ENCODE results near the gene PTPN2.
"Not testable (repeated sequence)": the region's sequence is repeated elsewhere in the genome, so short reads cannot be mapped to it uniquely, and the experiment has no call there.

Gene PTPN2

DNA sequence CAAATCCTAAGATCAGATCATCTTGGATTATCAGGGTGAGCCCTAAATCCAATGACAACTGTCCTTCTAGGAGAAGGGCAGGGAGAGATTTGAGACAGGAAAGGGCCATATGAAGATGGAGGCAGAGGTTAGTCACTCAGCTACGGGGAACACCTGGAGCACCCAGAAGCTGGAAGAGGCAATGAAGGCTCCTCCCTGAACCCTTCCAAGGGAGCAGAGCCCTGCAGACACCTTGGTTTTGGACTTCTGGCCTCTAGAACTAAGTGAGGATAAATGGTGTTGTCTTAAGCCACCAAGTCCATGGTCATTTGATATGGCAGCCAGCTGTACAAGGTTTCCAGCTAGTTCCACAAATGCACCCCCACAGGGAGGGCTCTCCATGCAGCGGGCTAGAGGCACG is 6.9 kb upstream of the PTPN2 start:
- no peak for DNase-seq

DNA sequence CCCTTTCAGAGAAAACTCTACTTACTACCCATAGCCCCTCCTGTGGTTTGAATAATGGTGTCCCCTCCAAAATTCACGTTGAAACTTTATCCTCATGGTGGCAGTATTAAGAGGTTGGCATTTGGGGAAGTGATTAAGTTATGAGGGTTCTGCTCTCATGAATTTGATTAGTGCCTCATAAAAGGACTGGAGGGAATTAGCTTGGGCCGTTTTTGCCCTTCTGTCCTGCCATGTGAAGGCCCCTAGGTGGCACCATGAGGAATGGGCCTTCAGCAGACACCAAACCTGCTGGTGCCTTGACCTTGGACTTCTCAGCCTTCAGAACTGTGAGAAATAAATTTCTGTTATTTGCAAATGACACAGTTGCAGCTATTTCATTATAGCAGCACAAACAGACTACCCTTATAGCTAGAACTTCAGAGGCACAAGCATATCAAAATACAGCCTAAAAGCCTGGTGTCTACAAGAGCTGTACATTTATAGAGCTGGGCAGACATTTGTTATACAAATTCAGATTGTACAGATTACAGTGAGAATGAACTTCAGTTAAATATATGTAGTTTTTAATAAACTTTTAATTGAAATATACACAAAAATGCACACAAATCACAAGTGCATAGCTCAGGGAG is 2.6 kb upstream of the PTPN2 start:
- DNase-seq = peak in 1 of 3 experiments; percentile 12

DNA sequence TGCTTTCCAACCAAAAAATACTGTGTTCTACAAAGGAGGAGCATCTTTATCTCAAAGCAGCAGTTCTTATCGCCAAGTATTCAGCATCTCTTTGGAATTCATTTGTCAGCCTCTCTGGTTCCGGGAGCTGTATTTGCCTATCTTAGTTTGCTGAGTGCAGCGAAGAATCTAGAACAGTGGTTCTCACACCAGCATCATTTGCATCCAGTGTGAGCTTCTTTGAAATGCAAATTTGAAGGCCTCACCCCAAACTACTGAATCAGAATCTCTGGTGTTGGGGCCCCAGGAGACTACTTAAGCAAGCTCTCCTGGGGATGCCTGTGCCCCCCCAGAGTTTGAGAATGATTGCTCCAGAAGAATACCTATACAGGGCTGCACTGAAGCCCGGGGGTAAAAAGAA is 1.5 kb upstream of the PTPN2 start:
- DNase-seq = no peak

DNA sequence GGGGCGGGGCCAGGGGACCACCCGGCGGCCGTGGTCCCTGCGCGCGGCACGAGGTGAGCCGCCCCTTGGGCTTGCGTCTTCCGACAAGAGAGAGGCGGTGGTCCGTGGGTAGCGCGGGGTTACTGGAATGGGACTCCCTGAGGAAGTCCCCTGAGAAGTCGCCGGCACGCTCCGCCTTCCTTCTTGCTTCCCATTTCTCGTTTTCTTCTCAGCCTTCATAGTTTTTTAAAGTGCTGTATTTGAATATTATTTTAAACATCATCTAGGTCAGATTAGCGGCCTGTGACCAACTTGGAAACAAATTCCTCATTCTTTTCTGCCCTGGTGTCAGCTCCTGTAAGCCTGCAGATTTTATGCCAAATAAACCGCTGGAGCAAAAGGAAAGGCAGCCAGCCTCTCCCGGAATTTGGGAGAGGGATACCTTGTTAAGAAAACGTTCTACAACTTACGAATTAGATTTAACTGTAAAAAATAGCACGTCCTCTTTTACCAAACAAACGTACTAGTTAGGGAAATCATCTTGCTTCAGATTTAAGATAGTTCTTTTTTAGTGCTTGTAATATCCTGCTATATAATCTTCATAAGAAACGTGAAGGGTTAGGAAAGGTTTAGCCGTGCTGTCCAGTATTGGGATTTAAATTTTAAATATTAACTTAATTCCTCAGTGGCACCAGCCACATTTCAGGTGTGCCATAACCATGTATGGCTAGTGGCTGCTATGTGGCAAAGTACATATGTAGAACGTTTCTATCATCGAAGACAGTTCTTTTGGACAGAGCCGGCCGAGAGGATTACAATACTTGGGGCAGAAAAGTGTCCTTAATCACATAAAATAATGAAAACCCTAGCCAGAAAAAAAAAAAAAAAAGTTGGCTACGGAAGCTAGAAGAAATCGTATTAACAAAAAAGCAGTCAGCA is 628 bp upstream of the PTPN2 start:
- DNase-seq = no peak

DNA sequence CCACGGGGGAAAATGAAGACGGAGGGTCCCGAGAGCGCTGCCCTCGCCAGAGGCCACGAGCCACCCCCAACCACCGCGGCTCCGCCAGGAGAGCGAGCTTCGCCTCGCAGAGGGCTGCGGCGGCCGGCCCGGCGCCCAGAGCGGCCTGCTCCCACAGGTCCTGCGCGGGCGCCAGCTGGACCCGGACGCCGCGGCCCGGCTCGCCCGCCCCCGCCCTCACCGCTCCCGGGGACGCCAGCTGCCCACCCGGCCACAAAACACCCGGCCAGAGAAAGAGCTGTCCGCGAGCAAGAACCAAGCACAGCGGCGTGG is 709 bp downstream of the PTPN2 start:
- no peak for DNase-seq

DNA sequence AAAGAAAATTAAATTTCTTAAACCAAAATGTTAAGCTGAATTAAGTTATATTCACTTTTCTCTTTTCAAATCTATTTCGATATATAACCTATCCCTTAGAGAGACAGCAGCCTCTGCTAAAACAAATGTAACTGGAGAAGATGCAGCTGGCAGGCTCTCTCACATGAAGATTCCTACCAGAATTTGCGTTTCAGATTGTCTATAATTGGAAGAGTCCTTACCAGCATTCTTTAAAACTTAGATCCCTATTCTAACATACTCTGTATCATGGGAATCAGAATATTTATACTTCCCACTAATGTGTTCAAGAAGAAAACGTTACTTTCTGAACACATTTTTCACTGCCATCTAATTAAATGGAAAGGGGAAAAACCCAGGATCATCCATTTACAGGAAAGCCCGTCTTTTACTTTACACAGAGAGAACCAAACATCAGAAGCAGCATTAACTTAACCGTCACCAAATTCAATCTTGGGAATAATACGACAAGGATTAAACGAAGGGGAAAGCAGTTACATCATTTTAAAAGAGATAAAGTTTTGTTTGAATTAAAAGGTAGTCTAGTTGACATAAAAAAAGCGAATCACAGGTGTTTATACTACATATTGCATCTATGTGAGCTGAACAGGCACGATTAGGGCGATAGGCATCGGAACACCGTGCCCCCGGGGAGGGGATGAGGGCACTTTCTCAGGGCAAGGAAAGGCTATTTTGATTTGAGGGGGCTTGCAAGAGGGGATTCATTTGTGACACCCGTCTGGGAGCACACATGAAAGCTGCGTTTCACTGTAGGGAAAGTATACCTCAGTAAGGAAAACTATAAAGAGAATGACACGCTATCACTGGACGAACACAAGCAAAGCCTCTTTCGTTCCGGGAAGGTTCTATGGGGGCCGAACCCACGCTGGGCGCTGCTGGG is 1.3 kb downstream of the PTPN2 start:
- DNase-seq = peak in 2 of 3 experiments; percentile 48 to 69

DNA sequence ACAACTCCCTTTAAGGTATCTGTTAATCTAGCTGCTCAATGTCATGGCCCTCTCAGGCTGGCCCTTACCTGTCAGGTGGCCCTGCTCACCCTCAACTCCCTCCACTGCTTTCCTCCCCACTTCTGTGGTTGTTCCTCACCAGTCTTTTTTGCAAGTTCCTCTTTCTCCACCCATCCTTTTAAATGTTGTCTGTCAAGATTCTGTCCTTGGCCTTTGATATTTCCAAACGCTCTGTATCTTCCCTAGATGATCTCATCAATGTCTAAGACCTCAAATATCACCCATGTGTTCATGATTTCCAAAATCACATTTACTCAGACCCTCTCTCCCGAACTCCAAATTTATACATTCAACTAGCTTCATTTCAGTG is 3.5 kb downstream of the PTPN2 start:
- DNase-seq = no peak

DNA sequence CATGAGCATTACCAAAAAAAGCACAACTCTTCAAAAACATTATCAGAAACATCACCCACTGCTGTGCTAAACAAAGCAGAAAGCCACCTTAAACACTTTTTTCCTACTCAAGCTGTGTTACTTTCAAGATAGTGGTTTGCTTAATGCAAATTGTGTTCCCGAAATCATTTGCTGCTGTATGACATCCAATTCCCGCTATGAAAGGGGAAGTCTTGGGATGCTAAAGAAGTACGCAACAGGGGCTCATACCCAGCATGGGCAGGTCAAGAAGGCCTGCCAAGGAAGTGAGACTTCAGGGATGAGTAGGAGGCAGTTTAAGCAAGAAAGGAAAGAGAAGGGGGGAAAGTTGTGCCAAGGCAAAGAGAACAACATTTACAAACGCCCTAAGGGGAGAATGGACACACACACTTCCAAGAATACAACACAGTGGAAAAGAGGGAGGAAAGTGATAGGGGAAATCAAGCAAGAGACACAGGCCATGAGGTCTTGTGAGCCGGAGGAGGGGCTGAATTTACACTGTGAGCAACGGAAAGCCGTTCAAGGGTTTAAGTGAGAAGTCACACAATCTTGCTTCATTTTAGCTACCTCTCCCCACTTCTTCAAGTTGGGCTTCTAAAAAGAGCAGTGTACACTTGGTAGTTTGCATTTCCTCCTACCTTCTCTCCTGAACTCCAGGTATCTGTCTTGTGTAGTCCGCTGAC is 4.0 kb downstream of the PTPN2 start:
- no peak for DNase-seq

DNA sequence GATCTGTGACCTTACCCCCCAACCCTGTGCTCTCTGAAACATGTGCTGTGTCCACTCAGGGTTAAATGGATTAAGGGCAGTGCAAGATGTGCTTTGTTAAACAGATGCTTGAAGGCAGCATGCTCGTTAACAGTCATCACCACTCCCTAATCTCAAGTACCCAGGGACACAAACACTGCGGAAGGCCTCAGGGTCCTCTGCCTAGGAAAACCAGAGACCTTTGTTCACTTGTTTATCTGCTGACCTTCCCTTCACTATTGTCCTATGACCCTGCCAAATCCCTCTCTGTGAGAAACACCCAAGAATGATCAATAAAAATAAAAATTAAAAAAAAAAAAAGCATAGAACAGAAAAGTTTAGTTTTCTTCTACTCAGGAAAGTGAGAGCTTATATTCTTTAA is 9.0 kb downstream of the PTPN2 start:
- DNase-seq = not testable (repeated sequence)

DNA sequence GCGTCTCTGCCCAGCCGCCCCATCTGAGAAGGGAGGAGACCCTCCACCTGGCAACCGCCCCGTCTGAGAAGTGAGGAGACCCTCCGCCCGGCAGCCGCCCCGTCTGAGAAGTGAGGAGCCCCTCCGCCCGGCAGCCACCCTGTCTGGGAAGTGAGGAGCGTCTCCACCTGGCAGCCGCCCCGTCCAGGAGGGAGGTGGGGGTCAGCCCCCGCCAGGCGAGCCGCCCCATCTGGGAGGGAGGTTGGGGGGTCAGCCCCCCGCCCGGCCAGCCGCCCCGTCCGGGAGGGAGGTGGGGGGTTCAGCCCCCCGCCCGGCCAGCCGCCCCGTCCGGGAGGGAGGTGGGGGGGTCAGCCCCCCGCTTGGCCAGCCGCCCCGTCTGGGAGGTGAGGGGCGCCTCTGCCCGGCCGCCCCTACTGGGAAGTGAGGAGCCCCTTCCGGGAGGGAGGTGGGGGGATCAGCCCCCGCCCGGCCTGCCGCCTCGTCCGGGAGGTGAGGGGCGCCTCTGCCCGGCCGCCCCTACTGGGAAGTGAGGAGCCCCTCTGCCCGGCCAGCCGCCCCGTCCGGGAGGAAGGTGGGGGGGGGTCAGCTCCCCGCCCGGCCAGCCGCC is 10.0 kb downstream of the PTPN2 start:
- DNase-seq = not testable (repeated sequence)

DNA sequence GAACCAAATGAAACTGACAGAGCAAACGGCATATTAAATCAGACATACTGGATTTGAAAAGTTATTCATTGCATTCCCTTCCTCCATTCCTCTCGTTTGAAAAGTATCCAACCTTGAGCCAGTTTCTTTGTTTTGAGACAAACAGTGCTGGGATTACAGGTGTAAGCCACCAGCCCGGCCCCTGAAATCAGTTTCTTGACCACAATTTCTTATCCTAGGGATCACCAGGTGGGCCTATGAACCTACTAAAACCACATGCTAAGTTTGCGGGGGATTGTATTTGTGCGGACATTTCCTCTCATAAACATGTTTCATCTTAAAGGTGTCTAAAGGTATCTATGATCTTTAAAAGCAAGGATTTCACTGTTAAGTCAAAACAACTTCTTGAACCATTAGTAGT is 11.6 kb downstream of the PTPN2 start:
- no peak for DNase-seq

DNA sequence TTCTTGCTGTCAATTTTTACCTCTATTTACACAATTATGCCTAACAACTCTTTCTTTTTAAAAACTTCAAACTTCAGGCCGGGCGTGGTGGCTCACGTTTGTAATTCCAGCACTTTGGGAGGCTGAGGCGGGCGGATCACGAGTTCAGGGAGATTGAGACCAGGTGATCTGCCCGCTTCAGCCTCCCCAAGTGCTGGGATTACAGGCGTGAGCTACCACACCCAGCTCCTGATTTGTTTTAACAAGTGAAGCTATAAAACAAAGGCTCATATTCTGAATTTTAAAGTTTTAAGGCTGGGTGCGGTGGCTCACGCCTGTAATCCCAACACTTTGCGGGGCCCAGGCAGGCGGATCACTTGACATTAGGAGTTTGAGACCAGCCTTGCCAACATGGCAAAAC is 15.5 kb downstream of the PTPN2 start:
- no peak for DNase-seq

DNA sequence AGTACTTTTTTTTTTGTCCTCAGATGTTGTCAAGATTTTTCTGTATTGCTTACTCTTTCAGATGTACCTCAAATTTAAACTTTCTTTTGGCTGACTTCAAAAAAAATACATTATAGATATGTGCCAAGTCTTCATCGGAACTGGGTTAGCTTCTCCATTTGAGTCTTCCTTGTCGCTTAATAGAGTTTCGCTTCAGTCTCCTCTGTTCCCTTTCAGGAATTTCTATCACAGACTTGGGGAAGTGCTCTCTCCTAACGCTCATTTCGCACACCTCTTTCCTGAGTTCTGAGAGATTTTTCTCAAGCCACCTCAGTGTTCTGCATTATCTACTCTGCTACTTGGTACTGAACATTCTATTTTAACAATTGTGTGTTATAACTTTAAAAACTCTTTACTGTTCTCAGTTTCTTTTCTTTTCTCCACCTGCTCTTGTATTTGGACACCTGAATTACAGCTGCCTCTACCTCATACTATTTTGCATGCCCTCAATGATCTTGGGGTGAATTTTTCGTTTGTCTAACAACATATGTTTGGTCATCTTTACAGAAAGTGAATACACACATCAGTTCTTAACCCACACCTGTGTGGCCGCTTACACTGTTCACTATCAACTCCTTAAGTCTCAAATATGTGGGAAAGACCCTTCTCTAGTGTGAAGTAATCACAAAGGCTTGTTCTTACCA is 16.5 kb downstream of the PTPN2 start:
- no peak for DNase-seq

DNA sequence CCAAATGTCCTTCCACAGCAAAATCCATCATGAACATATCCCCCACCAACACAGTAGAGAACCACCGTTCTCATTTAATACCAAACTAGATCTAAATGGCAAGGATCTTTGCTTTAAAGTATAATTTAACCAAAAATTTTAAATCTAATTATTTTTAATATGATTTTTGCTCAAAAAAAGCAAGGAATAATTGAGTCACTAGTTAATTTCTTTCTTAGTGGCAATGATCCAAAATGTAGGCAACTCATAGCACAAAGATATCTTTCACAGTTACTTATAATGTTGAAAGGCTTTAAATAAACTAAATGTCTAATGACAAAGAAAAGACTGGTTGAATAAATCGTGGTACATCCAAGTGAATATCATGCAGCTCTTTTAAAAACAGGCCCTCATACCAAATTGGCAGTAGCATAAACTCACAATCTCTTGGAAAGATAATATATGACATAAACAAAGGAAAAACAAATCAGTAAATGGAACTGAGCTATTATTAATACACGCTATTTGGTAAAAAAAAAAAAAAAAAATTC is 20.3 kb downstream of the PTPN2 start:
- no peak for DNase-seq

DNA sequence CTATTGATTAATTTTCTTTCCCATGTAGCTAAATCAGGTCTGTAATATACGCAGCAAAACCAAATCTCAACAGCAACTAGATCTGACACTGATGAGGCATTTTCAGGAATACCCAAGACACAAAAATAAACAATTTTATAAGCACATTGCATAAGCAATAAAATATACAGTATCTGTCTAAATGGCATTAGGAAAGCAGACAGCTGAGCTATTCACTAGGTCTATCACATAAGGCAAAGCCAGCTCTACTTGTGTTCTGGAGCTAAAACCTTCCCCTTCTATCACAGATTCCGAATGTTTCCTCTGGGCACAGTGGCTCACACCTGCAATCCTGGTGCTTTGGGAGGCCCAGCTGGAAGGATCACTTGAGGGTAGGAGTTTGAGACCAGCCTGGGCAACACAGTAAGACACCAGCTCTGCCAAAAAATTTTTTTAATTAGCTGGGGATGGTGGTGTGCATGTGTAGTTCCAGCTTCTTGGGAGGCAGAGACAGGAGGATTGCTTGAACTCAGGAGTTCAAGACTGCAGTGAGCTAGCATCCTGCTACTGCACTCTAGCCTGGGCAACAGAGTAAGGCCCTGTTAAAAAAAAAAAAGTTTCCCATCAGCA is 21.1 kb downstream of the PTPN2 start:
- no peak for DNase-seq

DNA sequence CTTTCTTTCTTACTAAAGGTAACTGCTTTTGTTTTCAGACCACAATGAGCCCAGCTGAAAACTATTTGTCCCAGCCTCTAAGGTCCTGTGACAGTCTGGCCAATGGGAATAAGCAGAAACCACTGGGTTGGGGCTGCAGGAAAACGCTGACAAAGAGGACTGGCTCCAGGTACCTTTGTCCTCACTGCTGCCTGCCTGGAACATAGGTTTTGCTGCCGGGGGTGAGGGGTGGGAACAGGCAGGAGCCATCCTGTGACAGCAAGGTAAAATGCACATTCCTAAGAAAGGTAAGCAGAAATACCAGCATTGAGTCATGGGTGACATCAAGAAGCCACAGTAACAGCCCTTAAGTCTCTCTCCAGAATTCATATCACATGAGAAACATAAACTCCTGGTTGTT is 21.6 kb downstream of the PTPN2 start:
- peak in 1 of 3 experiments; percentile 44 for DNase-seq

DNA sequence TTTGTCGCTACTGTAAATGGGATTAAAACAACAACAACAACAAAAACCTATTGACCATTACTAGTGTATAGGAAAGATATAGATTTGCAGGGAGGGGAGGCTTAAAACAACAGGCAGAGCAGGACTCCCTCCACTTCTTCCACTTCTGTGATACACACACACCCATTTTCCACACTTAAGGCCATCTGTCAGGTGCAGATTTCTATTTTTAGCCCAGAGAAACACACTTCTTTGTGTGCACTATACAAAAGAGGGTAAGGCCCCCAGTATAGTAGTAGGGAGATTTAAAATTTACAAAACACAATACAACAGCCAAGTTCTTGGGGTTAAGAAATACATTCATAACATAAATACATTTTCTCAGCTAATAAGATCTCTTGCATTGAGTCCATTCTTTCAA is 22.4 kb downstream of the PTPN2 start:
- peak in 2 of 3 experiments; percentile 51 to 57 for DNase-seq

DNA sequence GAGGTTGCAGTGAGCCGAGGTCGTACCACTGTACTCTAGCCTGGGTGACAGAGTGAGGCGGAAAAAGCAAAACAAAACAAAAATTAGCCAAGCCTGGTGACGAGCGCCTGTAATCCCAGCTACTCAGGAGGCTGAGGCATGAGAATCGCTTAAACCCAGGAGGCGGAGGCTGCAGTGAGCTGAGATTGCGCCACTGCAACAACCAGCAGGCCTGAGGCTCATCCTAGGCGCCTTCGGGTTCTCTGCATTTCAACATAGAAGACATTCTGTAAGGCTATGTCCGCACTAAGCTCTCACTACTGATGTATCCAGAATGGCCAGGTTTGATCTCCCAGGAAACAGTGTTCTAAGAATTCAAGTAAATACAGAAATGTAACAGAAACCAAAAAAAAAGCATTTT is 23.5 kb downstream of the PTPN2 start:
- no peak for DNase-seq

DNA sequence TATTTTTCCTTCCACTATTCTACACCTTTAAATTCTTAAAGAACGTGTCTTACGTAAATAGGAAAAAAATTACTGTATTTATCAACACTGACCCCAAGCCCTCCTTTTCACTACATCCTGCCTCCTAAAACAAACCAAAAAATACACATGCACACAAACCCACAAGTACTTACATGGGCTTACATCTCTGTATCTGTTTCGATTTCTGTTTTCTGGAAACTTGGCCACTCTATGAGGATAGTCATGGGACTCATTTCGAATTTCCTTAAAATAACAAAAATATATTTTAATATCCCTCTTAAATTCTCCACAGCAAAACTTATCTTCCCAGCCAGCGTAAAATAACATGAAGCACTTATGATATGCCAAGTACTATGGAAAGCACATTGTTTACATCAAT is 25.0 kb downstream of the PTPN2 start:
- DNase-seq = no peak

DNA sequence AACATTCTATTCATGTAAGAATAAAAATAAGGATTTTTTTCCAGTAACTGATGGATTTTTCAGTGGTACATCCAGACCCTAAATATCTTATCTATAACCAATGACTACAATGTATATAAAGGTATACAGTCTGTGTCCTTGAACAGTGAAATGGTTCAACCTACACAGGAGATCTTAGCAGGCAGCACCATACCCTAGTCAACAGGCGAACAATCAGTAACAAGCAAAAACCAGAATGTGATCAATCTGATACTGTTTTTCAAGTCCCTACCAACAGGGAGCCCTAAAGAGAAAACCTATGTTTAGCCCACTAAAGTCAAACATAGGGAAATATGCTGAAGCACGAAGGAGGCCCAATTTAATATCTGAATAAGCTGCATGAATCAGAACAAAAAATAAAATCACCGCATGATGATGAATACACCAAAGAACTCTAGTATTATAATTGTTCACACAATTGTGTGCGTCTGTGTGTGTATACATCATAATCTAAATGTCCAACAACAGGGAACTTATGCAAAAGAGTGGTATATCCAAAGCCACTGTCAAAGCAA is 26.0 kb downstream of the PTPN2 start:
- DNase-seq = no peak
